Measurements from ENCODE around the gene MORN3.

Gene MORN3

GRCh38 chr12:121608301-121608700, 61.2 kb downstream of the MORN3 start:
- Histone ChIP-seq H3K4me3 (ENCODE audit: low read depth in 1 of 2, low read length in 2 of 2) (no peak overlapping the region), H3K9me3 (ENCODE audit: control insufficient read depth in 1 of 2, low read length in 2 of 2) (no peaks in the 10 kb centered on the region)

GRCh38 chr12:121603581-121603980, 65.9 kb downstream of the MORN3 start:
- Histone ChIP-seq H3K36me3 (ENCODE audit: control insufficient read depth in 1 of 2, insufficient read depth in 2 of 2, low read length in 2 of 2) (no peaks in the 10 kb centered on the region), H3K27me3 (ENCODE audit: control insufficient read depth in 1 of 2, insufficient read depth in 2 of 2, low read length in 2 of 2) (no peaks in the 10 kb centered on the region), H3K9me3 (ENCODE audit: control insufficient read depth in 1 of 2, low read length in 2 of 2) (no peaks in the 10 kb centered on the region), H3K4me3 (ENCODE audit: low read depth in 1 of 2, low read length in 2 of 2) (no peak overlapping the region), H3K4me1 (ENCODE audit: control insufficient read depth in 1 of 2, insufficient read depth in 2 of 2, low read length in 2 of 2) (peaks cover 7 to 15% of the 10 kb centered on the region in 2 donors), H3K9ac (ENCODE audit: low read depth in 1 of 2, low read length in 2 of 2) (no peak overlapping the region), H3K27ac (ENCODE audit: low read depth, low read length) (no peak overlapping the region)

More at GRCh38 chr12:121608301-121608700, 61.2 kb downstream of the MORN3 start:
- Histone ChIP-seq H3K27ac (ENCODE audit: low read depth, low read length) (no peak overlapping the region), H3K36me3 (ENCODE audit: control insufficient read depth in 1 of 2, insufficient read depth in 2 of 2, low read length in 2 of 2) (no peaks in the 10 kb centered on the region), H3K27me3 (ENCODE audit: control insufficient read depth in 1 of 2, insufficient read depth in 2 of 2, low read length in 2 of 2) (no peaks in the 10 kb centered on the region), H3K4me1 (ENCODE audit: control insufficient read depth in 1 of 2, insufficient read depth in 2 of 2, low read length in 2 of 2) (peaks cover 4 to 15% of the 10 kb centered on the region in 2 donors), H3K9ac (ENCODE audit: low read depth in 1 of 2, low read length in 2 of 2) (no peak overlapping the region)

GRCh38 chr12:121602766-121603165, 66.7 kb downstream of the MORN3 start:
- no peaks in the 10 kb centered on the region for H3K36me3 ChIP-seq (ENCODE audit: control insufficient read depth in 1 of 2, insufficient read depth in 2 of 2, low read length in 2 of 2)
- H3K4me1 ChIP-seq (ENCODE audit: control insufficient read depth in 1 of 2, insufficient read depth in 2 of 2, low read length in 2 of 2): peaks cover 13 to 19% of the 10 kb centered on the region in 2 donors
- H3K4me3 ChIP-seq (ENCODE audit: low read depth in 1 of 2, low read length in 2 of 2): no peak overlapping the region
- no peaks in the 10 kb centered on the region for H3K9me3 ChIP-seq (ENCODE audit: control insufficient read depth in 1 of 2, low read length in 2 of 2)
- no peaks in the 10 kb centered on the region for H3K27me3 ChIP-seq (ENCODE audit: control insufficient read depth in 1 of 2, insufficient read depth in 2 of 2, low read length in 2 of 2)
- H3K27ac ChIP-seq (ENCODE audit: low read depth, low read length): peak overlapping the region; percentile 66
- peak overlapping the region in 1 of 2 donors; percentile 10 for H3K9ac ChIP-seq (ENCODE audit: low read depth in 1 of 2, low read length in 2 of 2)

GRCh38 chr12:121600702-121601336, 68.6 kb downstream of the MORN3 start:
- H3K27ac ChIP-seq (ENCODE audit: low read depth, low read length): no peak overlapping the region
- H3K4me3 ChIP-seq (ENCODE audit: low read depth in 1 of 2, low read length in 2 of 2): no peak overlapping the region
- no peaks in the 10 kb centered on the region for H3K27me3 ChIP-seq (ENCODE audit: control insufficient read depth in 1 of 2, insufficient read depth in 2 of 2, low read length in 2 of 2)
- H3K36me3 ChIP-seq (ENCODE audit: control insufficient read depth in 1 of 2, insufficient read depth in 2 of 2, low read length in 2 of 2): no peaks in the 10 kb centered on the region
- no peaks in the 10 kb centered on the region for H3K9me3 ChIP-seq (ENCODE audit: control insufficient read depth in 1 of 2, low read length in 2 of 2)
- no peak overlapping the region for H3K9ac ChIP-seq (ENCODE audit: low read depth in 1 of 2, low read length in 2 of 2)
- H3K4me1 ChIP-seq (ENCODE audit: control insufficient read depth in 1 of 2, insufficient read depth in 2 of 2, low read length in 2 of 2): peaks cover 13 to 19% of the 10 kb centered on the region in 2 donors
